Stimulated activated CD8-positive, alpha-beta memory T cell treated with anti-CD3 and anti-CD28 coated beads, Interleukin-4, amount 100 ng/mL, for 1 hour (primary cell): ENCODE results near the gene CCL23.
A peak's percentile ranks its signal among the peaks of the same experiment; 100 is the strongest.

ENCODE experiments used
- DNase-seq, 2 donors: peaks; one replicate each; pipeline ENCODE4 v3.0.0-alpha.2; 2020; ENCODE audit warnings: low read depth in 2 of 2, low spot score in 1 of 2

The CCL23 gene

DNA sequence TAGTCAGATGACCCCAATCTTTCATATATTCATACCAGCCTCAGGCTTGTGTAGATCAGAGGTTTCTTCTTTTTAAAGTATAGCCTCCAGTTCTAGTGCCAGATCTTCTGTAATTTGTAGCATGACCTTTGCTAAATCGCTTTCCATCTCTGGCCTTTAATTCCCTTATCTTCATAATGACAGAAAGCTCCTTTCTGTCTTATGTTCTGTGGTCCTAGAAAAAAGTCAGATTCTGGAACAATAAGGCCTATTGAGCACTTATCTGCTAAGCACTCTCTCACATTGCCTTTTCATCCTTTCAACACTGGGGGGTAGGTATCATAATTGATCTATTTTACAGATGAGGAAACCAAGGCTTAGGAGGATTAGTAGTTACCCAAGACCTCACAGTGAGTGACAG lies 45.7 kb downstream of the CCL23 start:
- no peak for DNase-seq

DNA sequence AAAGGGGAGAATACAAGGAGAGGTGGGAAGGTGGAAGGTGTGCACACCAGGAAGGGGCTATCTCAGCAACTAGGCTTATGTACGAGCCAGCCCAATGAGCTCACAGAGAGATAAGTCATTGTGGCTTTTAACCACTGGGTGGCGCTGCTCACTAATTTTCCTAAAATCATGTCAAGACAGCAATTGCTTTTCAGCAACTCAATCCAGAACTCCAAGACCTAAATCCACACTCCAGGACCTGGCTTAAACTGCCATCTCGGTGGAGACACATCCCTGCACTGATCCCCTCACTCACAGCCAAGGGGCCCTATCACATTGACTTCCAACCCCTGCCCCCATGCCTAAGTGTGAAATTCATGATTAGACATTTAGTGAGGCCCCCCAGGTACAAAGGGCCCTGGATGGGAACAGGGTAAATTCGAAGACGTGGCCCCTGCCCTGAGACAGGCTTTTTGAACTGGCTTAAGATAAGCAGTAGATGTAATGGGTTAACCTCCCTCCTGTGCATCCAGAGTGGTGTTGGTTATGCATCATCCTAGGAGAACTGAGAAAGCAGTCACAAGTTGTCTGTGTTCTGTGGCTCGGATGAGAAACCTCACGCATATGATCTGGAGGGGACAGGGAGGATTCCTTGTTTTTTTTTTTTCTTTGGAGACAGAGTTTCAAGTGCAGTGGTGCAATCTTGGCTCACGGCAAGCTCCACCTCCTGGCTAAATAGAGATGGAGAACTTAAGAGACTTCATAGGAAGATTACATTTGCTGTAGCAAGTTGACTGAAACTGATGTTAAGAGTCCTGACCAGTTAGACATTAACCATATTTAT lies 48.0 kb downstream of the CCL23 start:
- peak; percentile 46 to 51 for DNase-seq

DNA sequence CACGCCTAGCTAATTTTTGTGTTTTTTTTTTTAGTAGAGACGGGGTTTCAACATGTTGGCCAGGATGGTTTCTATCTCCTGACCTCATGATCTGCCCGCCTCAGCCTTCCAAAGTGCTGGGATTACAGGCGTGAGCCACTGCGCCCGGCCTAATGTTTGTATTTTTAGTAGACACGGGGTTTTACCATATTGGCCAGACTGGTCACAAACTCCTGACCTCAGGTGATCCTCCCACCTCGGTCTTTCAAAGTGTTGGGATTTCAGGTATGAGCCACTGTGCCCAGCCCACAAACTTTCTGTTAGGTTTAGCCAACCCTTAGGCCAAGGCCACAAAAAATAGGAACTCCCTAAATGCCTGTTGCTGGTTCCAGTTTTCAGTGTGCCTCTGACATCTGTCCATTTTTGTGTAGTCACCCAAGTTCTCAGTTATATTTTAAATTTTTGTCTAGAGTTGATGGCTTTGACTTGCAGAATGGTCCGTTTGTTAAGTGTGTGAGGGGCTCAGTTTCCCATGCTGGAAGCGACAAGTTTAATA lies 49.2 kb downstream of the CCL23 start:
- DNase-seq, result no peak

- no peak for DNase-seq
Observed at GRCh38 chr17:35965272-35965671, 52.5 kb downstream of the CCL23 start.

GRCh38 chr17:35963663-35964062 lies 54.1 kb downstream of the CCL23 start:
- DNase-seq, result no peak
